Calu3 (cell line): ENCODE results near the gene LGR6. TPM values are rescaled to one million over a fixed set of nuclear protein-coding genes. Genes with fewer than 3 reads are reported as not detected.

Experiments
- BruUV-seq: library from RNA; stranded (reverse); fragments of 400-500 nt; replicated peaks from 2 replicates; lab custom pipeline; 2021; lab: Mats Ljungman, UMichigan
- CTCF ChIA-PET: fragments of 300-600 bp; sonication (Branson Sonifier 250); formaldehyde crosslinking; loops from one replicate; lab custom pipeline; 2022; ENCODE audit warnings: antibody characterized with exemption; lab: Charles Lee
- DNase-seq: peaks from one replicate; pipeline ENCODE4 v3.0.0; 2022
- H3K27ac Mint-ChIP-seq: one replicate; pipeline ENCODE4 v1.8.0; 2022; ENCODE audit warnings: mixed read lengths; ENCODE audit not compliant: unreplicated experiment
- H3K27me3 Mint-ChIP-seq: one replicate; pipeline ENCODE4 v1.8.0; 2022; ENCODE audit warnings: mixed read lengths; ENCODE audit not compliant: unreplicated experiment
- H3K36me3 Mint-ChIP-seq: one replicate; pipeline ENCODE4 v1.8.0; 2022; ENCODE audit warnings: mild to moderate bottlenecking, moderate library complexity, mixed read lengths; ENCODE audit not compliant: insufficient read depth, unreplicated experiment
- H3K4me1 Mint-ChIP-seq: one replicate; pipeline ENCODE4 v1.8.0; 2022; ENCODE audit warnings: mild to moderate bottlenecking, low read depth, mixed read lengths; ENCODE audit not compliant: unreplicated experiment
- H3K4me3 Mint-ChIP-seq: one replicate; pipeline ENCODE4 v1.8.0; 2022; ENCODE audit warnings: mild to moderate bottlenecking, low read depth, moderate library complexity, mixed read lengths; ENCODE audit not compliant: unreplicated experiment
- H3K9me3 Mint-ChIP-seq: one replicate; pipeline ENCODE4 v1.8.0; 2022; ENCODE audit warnings: low read depth, mixed read lengths; ENCODE audit not compliant: unreplicated experiment
- CTCF ChIP-seq: fragments of 200-600 bp; IDR thresholded peaks from one replicate; pipeline ENCODE4 v1.8.0; 2022; ENCODE audit warnings: antibody characterized with exemption; ENCODE audit not compliant: unreplicated experiment
- intact Hi-C: fragments of 100-400 bp; cut with micrococcal nuclease; formaldehyde crosslinking; loops from one replicate; pipeline ENCODE4 v1.10.0; 2022; ENCODE audit not compliant: unreplicated experiment
- total RNA-seq: library from RNA; stranded (reverse); gene quantifications from 2 replicates; pipeline ENCODE4 v1.2.3, GENCODE V29; 2022

LGR6 gene
- total RNA-seq, 1 experiment from 2014 or later, result not detected

GRCh38 chr1:202282025-202282371 is 88.4 kb downstream of the LGR6 start:
- Mint-ChIP-seq H3K27ac (no peak overlapping the region), H3K9me3 (no peaks in the 10 kb centered on the region), H3K4me1 (no peaks in the 10 kb centered on the region), H3K4me3 (no peak overlapping the region), H3K27me3 (peaks cover 96% of the 10 kb centered on the region), H3K36me3 (no peaks in the 10 kb centered on the region)
- no peak for TF ChIP-seq CTCF
- DNase-seq, result no peak
- no TSS peak for BruUV-seq
- intact Hi-C loops, result no loop called here
- CTCF ChIA-PET, result interaction anchor here (1.1 kb wide), 1 partner anchor 120 kb away, joined by 6 read pairs; no protein-coding TSS in a partner anchor

DNA sequence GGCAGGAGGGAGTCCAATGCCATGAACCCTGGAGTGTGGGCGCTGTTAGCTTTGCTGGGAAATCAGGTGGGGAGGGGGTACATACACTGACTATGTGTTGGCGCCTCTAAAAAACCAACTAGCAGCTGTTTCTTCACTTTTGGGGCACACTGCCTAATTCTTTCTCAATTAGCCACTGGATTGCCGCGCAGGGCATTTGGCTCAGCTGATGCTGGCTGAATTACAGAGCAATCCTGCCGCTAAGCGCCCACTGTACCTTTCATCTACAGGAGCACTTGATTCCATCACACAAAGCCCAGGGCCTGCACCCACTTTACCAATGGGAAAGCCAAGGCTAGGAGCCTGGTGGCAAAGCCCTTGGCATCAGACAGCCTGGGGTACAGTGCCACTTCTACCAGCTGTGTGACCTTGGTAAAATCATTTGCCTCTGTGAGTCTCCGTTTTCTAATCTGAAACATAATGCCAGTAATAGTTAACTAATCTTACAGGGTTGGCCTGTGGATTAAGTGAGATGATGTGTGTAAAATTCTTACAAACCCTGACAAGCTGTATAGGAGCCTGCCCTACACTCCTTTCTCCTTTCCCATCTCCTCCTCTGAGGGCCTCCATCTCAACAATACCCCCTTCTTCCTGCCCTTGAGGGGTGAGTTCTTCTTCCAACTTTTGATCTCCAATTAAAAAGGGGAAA is 89.1 kb downstream of the LGR6 start:
- no peak for TF ChIP-seq CTCF
- Mint-ChIP-seq H3K27me3 (peaks cover 96% of the 10 kb centered on the region), H3K27ac (no peak overlapping the region), H3K4me3 (no peak overlapping the region), H3K9me3 (no peaks in the 10 kb centered on the region), H3K36me3 (no peaks in the 10 kb centered on the region), H3K4me1 (no peaks in the 10 kb centered on the region)
- BruUV-seq, result no TSS peak
- CTCF ChIA-PET, result no interaction called here
- intact Hi-C loops, result no loop called here
- DNase-seq, result no peak

- H3K4me3 Mint-ChIP-seq, result no peak overlapping the region
- no TSS peak for BruUV-seq
- H3K9me3 Mint-ChIP-seq, result no peaks in the 10 kb centered on the region
- CTCF ChIA-PET, result interaction anchor here (1.3 to 1.5 kb wide), 2 partner anchors 8 to 23 kb away, joined by 3 to 4 read pairs; no protein-coding TSS in a partner anchor
- peaks cover 96% of the 10 kb centered on the region for H3K27me3 Mint-ChIP-seq
- intact Hi-C loops, result no loop called here
- no peaks in the 10 kb centered on the region for H3K36me3 Mint-ChIP-seq
- H3K27ac Mint-ChIP-seq, result no peak overlapping the region
- no peaks in the 10 kb centered on the region for H3K4me1 Mint-ChIP-seq
- no peak for TF ChIP-seq CTCF
- no peak for DNase-seq
Observed at GRCh38 chr1:202283379-202283844, 89.8 kb downstream of the LGR6 start.

DNA sequence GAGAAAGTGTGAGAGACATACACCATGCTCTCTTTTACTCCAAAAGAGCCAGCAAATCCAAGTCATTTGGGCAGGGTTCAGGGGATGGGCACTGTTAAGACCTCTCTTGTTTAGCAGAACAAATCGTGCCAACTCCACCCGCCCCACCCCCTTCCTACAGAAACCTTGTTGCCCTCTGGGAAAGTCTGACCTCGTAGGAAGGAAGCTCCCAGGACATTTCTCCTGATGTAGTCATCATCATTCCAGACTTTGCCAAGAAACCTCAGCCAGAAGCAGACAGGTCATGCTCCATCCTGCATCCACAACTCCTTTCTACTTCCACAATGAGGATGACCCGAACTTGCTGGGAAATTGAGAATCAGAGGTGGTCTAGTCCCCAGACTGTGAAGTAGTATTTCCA is 90.4 kb downstream of the LGR6 start:
- no peaks in the 10 kb centered on the region for H3K4me1 Mint-ChIP-seq
- H3K36me3 Mint-ChIP-seq, result no peaks in the 10 kb centered on the region
- CTCF ChIA-PET, result interaction anchor here (0.6 to 1.5 kb wide), 3 partner anchors 9 to 180 kb away, joined by 3 to 4 read pairs (median 3); no protein-coding TSS in a partner anchor
- intact Hi-C loops, result no loop called here
- H3K9me3 Mint-ChIP-seq, result no peaks in the 10 kb centered on the region
- no peak overlapping the region for H3K27ac Mint-ChIP-seq
- peaks cover 96% of the 10 kb centered on the region for H3K27me3 Mint-ChIP-seq
- no peak overlapping the region for H3K4me3 Mint-ChIP-seq
- DNase-seq, result no peak
- TF ChIP-seq CTCF, result no peak
- BruUV-seq, result no TSS peak
